Activated naive CD4-positive, alpha-beta T cell treated with anti-CD3 and anti-CD28 coated beads, Interleukin-2, amount 50 U/mL, for 72 hours (primary cell): Measurements from ENCODE around the gene ABHD10. TPM values are rescaled to one million over a fixed set of nuclear protein-coding genes. Genes with fewer than 3 reads are reported as not detected.
A peak's percentile ranks its signal among the peaks of the same experiment; 100 is the strongest.

Experiments
- ATAC-seq, 2 donors: fragments of 150-1000 bp; cut with Tn5 transposase; 2 replicates each; pipeline ENCODE4 v1.10.0; 2021; ENCODE audit warnings: mild to moderate bottlenecking in 2 of 2, moderate library complexity in 2 of 2
- DNase-seq, 2 donors: peaks; one replicate each; pipeline ENCODE4 v3.0.0; 2021 to 2022; ENCODE audit warnings: low spot score in 2 of 2
- H3K27ac Mint-ChIP-seq, 2 donors: one replicate each; pipeline ENCODE4 v1.8.0; 2022; ENCODE audit warnings: mild to moderate bottlenecking in 2 of 2, mixed read lengths in 2 of 2
- H3K36me3 Mint-ChIP-seq, 2 donors: one replicate each; pipeline ENCODE4 v1.8.0; 2022; ENCODE audit warnings: mixed read lengths in 2 of 2
- H3K9me3 Mint-ChIP-seq, 2 donors: one replicate each; pipeline ENCODE4 v1.8.0; 2022; ENCODE audit warnings: mixed read lengths in 2 of 2
- total RNA-seq, 2 donors: library from RNA; stranded (reverse); gene quantifications; one replicate each; pipeline ENCODE4 v1.2.3, GENCODE V29; 2022

ABHD10 gene
- total RNA-seq = 10 to 100 TPM; 68.1 to 87.6 TPM

GRCh38 chr3:111978583-111979433 is at the start of gene ABHD10:
Gene ABHD10, plus strand, starts transcription at chr3:111979026. Its CDS starts 36 bp downstream, at chr3:111979062.
- peak; percentile 95 to 96 for ATAC-seq
- no peaks in the 10 kb centered on the region for H3K9me3 Mint-ChIP-seq
- peaks cover 14 to 41% of the 10 kb centered on the region in 2 donors for H3K36me3 Mint-ChIP-seq
- peak within 1 kb of the TSS; percentile 48 to 90 for H3K27ac Mint-ChIP-seq
- peak; percentile 94 to 95 for DNase-seq

GRCh38 chr3:111929484-111929883 is 49.3 kb upstream of the ABHD10 start:
- DNase-seq (no peak), ATAC-seq (no peak)
- no peaks in the 10 kb centered on the region for H3K36me3 Mint-ChIP-seq
- no peak overlapping the region for H3K27ac Mint-ChIP-seq
- H3K9me3 Mint-ChIP-seq = no peaks in the 10 kb centered on the region

- no peak overlapping the region for H3K27ac Mint-ChIP-seq
- no peak for DNase-seq
- no peak for ATAC-seq
- H3K9me3 Mint-ChIP-seq = no peaks in the 10 kb centered on the region
- no peaks in the 10 kb centered on the region for H3K36me3 Mint-ChIP-seq
Measured at GRCh38 chr3:111932946-111933345, 45.9 kb upstream of the ABHD10 start.

- ATAC-seq = no peak
- DNase-seq = no peak
- Mint-ChIP-seq H3K9me3 (no peaks in the 10 kb centered on the region), H3K27ac (no peak overlapping the region), H3K36me3 (no peaks in the 10 kb centered on the region)
Measured at GRCh38 chr3:111936191-111936841, 42.5 kb upstream of the ABHD10 start.

GRCh38 chr3:111936967-111937366 is 41.9 kb upstream of the ABHD10 start:
- Mint-ChIP-seq H3K9me3 (no peaks in the 10 kb centered on the region), H3K27ac (no peak overlapping the region), H3K36me3 (no peaks in the 10 kb centered on the region)
- DNase-seq = no peak
- ATAC-seq = no peak

- no peak for DNase-seq
- ATAC-seq = no peak
- Mint-ChIP-seq H3K36me3 (no peaks in the 10 kb centered on the region), H3K27ac (no peak overlapping the region), H3K9me3 (no peaks in the 10 kb centered on the region)
Measured at GRCh38 chr3:111937871-111938270, 41.0 kb upstream of the ABHD10 start.

GRCh38 chr3:111939873-111940272 is 39.0 kb upstream of the ABHD10 start:
- no peaks in the 10 kb centered on the region for H3K36me3 Mint-ChIP-seq
- no peak overlapping the region for H3K27ac Mint-ChIP-seq
- H3K9me3 Mint-ChIP-seq = no peaks in the 10 kb centered on the region
- ATAC-seq (no peak), DNase-seq (no peak)

- no peak for DNase-seq
- Mint-ChIP-seq H3K27ac (no peak overlapping the region), H3K36me3 (no peaks in the 10 kb centered on the region), H3K9me3 (no peaks in the 10 kb centered on the region)
- no peak for ATAC-seq
Measured at GRCh38 chr3:111943533-111943932, 35.3 kb upstream of the ABHD10 start.

- no peak overlapping the region for H3K27ac Mint-ChIP-seq
- ATAC-seq = no peak
- no peak for DNase-seq
- no peaks in the 10 kb centered on the region for H3K9me3 Mint-ChIP-seq
- no peaks in the 10 kb centered on the region for H3K36me3 Mint-ChIP-seq
Measured at GRCh38 chr3:111944372-111944771, 34.5 kb upstream of the ABHD10 start.

GRCh38 chr3:111947231-111947630 is 31.6 kb upstream of the ABHD10 start:
- DNase-seq (no peak), ATAC-seq (no peak)
- H3K36me3 Mint-ChIP-seq = no peaks in the 10 kb centered on the region
- no peak overlapping the region for H3K27ac Mint-ChIP-seq
- H3K9me3 Mint-ChIP-seq = no peaks in the 10 kb centered on the region

- DNase-seq (no peak), ATAC-seq (no peak)
- Mint-ChIP-seq H3K27ac (no peak overlapping the region), H3K9me3 (no peaks in the 10 kb centered on the region), H3K36me3 (no peaks in the 10 kb centered on the region)
Measured at GRCh38 chr3:111948786-111949185, 30.0 kb upstream of the ABHD10 start.

GRCh38 chr3:111949712-111950111 is 29.1 kb upstream of the ABHD10 start:
- Mint-ChIP-seq H3K9me3 (no peaks in the 10 kb centered on the region), H3K27ac (no peak overlapping the region), H3K36me3 (no peaks in the 10 kb centered on the region)
- DNase-seq (no peak), ATAC-seq (no peak)

- H3K36me3 Mint-ChIP-seq = no peaks in the 10 kb centered on the region
- H3K9me3 Mint-ChIP-seq = no peaks in the 10 kb centered on the region
- no peak overlapping the region for H3K27ac Mint-ChIP-seq
- no peak for DNase-seq
- no peak for ATAC-seq
Measured at GRCh38 chr3:111951032-111951431, 27.8 kb upstream of the ABHD10 start.

GRCh38 chr3:111952086-111952485 is 26.7 kb upstream of the ABHD10 start:
- Mint-ChIP-seq H3K36me3 (no peaks in the 10 kb centered on the region), H3K27ac (no peak overlapping the region), H3K9me3 (no peaks in the 10 kb centered on the region)
- ATAC-seq = no peak
- no peak for DNase-seq

GRCh38 chr3:111952866-111953450 is 25.9 kb upstream of the ABHD10 start:
- no peak for ATAC-seq
- no peak overlapping the region for H3K27ac Mint-ChIP-seq

GRCh38 chr3:111954228-111954990 is 24.4 kb upstream of the ABHD10 start:
- Mint-ChIP-seq H3K27ac (no peak overlapping the region), H3K9me3 (no peaks in the 10 kb centered on the region), H3K36me3 (no peaks in the 10 kb centered on the region)
- ATAC-seq (no peak), DNase-seq (no peak)

More at GRCh38 chr3:111952866-111953450, 25.9 kb upstream of the ABHD10 start:
- H3K9me3 Mint-ChIP-seq = no peaks in the 10 kb centered on the region
- no peak for DNase-seq
- no peaks in the 10 kb centered on the region for H3K36me3 Mint-ChIP-seq

- DNase-seq = no peak
- no peaks in the 10 kb centered on the region for H3K9me3 Mint-ChIP-seq
- H3K36me3 Mint-ChIP-seq = no peaks in the 10 kb centered on the region
- ATAC-seq = no peak
- H3K27ac Mint-ChIP-seq = no peak overlapping the region
Measured at GRCh38 chr3:111955876-111956275, 22.9 kb upstream of the ABHD10 start.
